ENCODE data around the gene SRRM3.
"Not testable (repeated sequence)": the region's sequence is repeated elsewhere in the genome, so short reads cannot be mapped to it uniquely, and the experiment has no call there.

The SRRM3 gene

GRCh38 chr7:76191783-76192240, 9.9 kb upstream of the SRRM3 start:
- DNase-seq, result no peak

- no peak for DNase-seq
Observed at GRCh38 chr7:76193466-76193865, 8.2 kb upstream of the SRRM3 start.

DNA sequence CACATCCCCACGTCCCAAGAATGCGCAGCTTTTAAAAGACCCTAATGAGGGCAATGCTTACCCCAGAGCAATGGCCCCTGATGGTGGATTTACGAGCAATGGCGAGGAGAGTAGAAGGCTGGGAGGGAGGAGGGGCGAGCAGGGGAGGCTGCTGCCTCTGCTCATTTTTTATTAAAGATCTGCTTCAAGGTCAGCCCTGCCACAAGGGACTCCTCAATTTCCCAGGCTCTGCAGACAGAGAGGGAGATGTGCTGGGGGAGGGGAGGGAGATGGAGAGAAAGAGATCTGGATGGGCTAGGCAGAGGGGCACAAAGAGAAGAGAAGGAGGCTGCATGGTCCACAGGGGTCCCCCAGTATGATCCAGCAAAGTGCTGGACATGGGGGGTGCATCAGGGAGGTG, 7.8 kb upstream of the SRRM3 start:
- DNase-seq, result no peak

- DNase-seq, result no peak
Observed at GRCh38 chr7:76196786-76197185, 4.9 kb upstream of the SRRM3 start.

- no peak for DNase-seq
Observed at GRCh38 chr7:76198202-76198601, 3.5 kb upstream of the SRRM3 start.

DNA sequence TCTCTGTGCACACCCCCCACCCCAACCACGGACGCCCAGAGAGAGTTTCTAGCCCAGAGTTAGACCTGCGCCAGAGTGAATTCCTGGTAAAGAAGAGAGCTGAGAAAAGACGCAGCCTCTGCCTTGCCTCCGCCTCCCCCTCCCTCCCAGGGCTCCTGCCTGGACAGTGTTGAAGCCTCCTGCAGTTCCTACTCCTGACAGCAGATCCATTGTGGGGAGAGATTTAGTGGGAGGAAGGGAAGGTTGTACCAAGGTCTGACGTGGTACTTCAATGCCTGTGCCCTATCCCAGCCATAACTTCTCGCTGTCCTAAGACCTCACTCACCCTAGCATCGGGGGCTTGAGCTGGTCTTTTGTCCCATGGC, 952 bp downstream of the SRRM3 start:
- DNase-seq, result no peak

GRCh38 chr7:76204147-76204546, 2.5 kb downstream of the SRRM3 start:
- DNase-seq, result no peak

DNA sequence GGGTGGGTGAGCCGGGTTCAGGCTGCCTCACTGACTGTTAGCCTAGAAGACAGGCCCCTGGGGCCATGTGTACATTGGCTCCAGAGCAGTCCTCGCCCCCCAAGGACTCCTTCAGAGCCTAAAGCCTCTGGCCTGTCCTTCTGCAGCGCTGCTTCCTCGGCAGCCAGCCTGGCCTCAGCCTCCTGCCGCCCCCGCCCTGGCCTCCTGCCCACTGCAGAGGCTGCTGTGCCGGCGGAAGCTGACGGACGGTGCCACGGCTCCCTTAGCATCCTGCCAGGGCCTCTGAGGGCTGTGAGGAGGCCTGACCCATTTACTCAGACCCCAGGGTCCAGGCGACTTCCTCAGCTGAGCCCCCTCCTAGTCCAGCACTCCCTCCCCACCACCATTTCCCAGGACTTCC, 4.9 kb downstream of the SRRM3 start:
- DNase-seq, result no peak

GRCh38 chr7:76209310-76209709, 7.6 kb downstream of the SRRM3 start:
- no peak for DNase-seq

- no peak for DNase-seq
Observed at GRCh38 chr7:76211216-76211615, 9.5 kb downstream of the SRRM3 start.

GRCh38 chr7:76215349-76215748, 13.7 kb downstream of the SRRM3 start:
- not testable (repeated sequence) for DNase-seq

DNA sequence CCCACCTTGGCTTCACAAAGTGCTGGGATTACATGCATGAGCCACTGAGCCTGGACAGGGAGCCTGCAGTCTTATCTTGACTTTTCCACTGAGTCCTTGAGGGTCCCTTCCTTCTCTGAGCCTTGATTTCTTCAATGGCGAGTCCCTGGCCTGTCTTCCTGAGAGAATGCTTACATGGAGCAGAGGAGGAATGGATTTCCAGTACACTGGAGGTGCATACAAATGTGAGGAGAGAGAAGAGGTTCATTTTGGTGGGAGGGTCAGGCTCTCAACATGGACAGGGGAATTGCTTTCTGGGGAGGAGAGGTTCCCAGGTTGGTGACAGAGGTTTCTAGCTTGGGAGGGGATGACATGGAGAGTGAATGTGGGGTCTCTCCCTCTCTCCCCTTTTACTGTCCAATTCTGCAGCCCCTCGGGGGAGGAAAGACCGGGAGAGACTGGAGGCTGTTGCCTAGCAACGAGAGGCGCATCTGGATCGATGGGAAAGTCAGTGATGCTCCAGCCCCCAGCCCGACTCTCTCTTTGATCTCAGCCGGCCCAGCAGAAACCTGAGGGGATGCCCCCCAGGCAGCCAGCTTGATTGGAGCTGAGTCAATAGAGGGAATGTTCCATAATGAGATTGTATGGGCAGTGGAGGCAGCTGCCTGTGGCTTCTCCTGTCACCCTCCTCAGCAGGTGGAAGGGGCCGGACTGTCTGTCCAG, 14.8 kb downstream of the SRRM3 start:
- DNase-seq, result no peak

DNA sequence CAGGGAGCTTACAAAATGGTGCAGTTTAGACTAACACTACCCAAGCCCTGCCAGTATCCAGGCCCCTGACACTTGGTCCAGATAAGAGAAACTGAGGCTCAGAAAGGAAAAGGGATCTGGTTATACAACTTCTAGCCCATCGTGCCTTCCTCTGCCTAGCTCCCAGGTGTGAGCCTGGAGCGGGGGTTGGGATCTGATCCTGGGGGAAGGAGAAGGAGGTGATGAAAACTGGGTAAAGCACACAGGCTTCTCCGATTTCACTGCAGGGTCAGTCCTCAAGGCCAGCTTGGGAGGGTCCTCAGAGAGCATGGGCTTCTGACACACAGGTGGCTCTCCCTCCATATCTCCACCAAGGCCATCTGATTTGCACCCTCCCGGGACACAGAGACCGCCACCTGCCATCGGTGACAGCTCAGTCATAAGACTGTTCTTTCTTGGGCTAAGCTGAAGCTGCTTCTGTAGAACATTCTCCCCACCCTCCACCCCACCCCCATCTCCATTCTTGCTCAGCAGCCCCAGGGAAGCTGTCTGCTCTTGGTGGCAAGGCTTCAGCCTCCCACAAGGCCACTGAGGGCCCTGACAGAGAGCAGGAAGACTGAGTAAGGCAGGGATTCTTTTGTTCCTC, 16.4 kb downstream of the SRRM3 start:
- no peak for DNase-seq

- DNase-seq, result no peak
Observed at GRCh38 chr7:76220185-76221057, 18.7 kb downstream of the SRRM3 start.

GRCh38 chr7:76222333-76222732, 20.6 kb downstream of the SRRM3 start:
- DNase-seq, result no peak

- DNase-seq, result no peak
Observed at GRCh38 chr7:76222839-76223238, 21.1 kb downstream of the SRRM3 start.

- no peak for DNase-seq
Observed at GRCh38 chr7:76223286-76223972, 21.7 kb downstream of the SRRM3 start.

DNA sequence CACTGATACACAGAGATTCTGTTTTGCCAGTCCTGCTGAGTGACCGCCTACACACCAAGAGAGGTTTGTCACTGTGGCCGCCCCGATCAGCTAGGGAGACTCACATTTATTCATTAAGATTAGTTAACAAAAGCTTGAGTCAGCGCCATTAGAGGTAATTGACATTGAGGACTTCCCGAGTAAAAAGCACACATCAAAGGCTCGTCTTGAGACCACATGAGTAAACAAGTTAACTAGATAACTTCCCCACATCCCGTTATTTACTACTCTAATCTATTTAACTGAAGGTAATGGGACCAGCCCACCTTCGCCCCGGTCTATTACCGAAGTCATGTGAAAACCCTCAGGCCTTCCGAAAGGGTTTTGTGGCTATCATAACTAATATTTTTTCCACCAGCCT, 23.0 kb downstream of the SRRM3 start:
- DNase-seq, result no peak

- no peak for DNase-seq
Observed at GRCh38 chr7:76225379-76225778, 23.7 kb downstream of the SRRM3 start.

DNA sequence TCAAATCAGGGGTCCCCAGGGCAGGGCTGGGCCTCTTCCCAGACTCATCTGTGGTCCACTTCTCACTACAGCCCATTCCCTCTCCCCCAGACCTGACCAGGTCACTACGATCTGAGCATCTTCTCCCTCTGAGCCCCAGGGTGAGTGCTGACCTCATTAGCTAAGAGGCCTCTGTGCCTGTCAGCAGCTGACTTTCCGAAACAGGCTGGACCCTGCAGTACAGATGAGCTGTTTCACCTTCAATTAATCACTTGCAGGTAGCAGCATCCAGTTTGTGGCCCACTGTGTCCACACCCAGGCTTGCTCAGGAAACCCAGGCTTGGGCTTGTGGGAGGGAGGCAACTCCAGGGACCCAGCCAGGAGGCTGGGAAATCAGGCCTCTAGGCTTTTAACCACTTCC, 24.3 kb downstream of the SRRM3 start:
- no peak for DNase-seq

GRCh38 chr7:76226878-76227423, 25.3 kb downstream of the SRRM3 start:
- DNase-seq, result not testable (repeated sequence)

DNA sequence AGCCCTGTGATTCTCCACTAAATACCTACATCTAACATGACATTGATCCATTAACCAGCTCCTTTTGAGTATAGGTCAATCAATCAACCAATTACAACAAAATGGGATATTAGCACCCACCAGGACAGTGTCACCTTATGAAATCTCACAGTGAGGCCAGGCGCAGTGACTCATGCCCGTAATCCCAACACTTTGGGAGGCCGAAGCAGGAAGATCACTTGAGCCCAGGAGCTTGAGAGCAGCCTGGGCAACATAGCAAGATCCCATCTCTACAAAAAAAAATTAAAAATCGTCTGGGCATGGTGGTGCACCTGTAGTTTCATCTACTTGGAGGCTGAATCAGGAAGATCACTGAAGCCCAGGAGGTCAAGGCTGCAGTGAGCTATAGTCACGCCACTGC, 28.5 kb downstream of the SRRM3 start:
- DNase-seq, result no peak

DNA sequence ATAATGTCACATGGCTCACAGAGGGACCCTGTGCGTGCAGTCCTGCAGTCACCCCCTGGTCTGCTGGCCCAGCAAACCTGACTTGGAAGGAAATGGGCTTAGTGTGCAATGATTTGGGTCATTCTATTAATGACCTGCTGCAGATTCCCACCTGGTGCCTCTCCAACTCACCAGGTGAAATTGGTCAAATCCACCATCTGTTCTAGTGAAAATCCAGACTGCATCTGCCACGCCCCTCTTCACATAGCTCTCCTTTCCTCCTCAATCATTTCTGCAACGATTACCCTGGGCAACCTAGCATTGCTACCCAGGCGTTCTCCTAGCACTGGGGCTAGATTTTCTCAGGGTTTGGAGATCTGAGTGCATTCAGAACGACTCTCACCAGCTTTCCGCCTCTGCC, 29.4 kb downstream of the SRRM3 start:
- DNase-seq, result no peak

All from activated effector memory CD4-positive, alpha-beta T cell treated with anti-CD3 and anti-CD28 coated beads, Interleukin-2, amount 50 U/mL, for 16 hours (primary cell).